ENCODE data around the gene ARRDC5.
"Not testable (repeated sequence)": the region's sequence is repeated elsewhere in the genome, so short reads cannot be mapped to it uniquely, and the experiment has no call there.

- not testable (repeated sequence) for TF ChIP-seq POLR2AphosphoS5 (IDR thresholded peaks at IDR 0.05; ENCODE audit: low read depth, low read length); EP300 (IDR thresholded peaks at IDR 0.05; ENCODE audit: borderline replicate concordance in 1 of 2, low read depth in 1 of 2, low read length in 1 of 2); MAX (IDR thresholded peaks at IDR 0.05; ENCODE audit: low read depth); USF2 (IDR thresholded peaks at IDR 0.05; ENCODE audit: borderline replicate concordance, low read depth, low read length); MEF2A (IDR thresholded peaks at IDR 0.05; ENCODE audit: borderline replicate concordance, low read depth); SIN3A (IDR thresholded peaks at IDR 0.05; ENCODE audit: borderline replicate concordance, low read depth, low read length); TAF1 (IDR thresholded peaks at IDR 0.05; ENCODE audit: borderline replicate concordance, low read depth, low read length)
- TF ChIP-seq, protein P1, sequence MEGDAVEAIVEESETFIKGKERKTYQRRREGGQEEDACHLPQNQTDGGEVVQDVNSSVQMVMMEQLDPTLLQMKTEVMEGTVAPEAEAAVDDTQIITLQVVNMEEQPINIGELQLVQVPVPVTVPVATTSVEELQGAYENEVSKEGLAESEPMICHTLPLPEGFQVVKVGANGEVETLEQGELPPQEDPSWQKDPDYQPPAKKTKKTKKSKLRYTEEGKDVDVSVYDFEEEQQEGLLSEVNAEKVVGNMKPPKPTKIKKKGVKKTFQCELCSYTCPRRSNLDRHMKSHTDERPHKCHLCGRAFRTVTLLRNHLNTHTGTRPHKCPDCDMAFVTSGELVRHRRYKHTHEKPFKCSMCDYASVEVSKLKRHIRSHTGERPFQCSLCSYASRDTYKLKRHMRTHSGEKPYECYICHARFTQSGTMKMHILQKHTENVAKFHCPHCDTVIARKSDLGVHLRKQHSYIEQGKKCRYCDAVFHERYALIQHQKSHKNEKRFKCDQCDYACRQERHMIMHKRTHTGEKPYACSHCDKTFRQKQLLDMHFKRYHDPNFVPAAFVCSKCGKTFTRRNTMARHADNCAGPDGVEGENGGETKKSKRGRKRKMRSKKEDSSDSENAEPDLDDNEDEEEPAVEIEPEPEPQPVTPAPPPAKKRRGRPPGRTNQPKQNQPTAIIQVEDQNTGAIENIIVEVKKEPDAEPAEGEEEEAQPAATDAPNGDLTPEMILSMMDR (IDR thresholded peaks at IDR 0.05): not testable (repeated sequence)
Measured at GRCh38 chr19:4884993-4885392, 17.7 kb downstream of the ARRDC5 start.

Measured in SK-N-SH (cell line).